K562 (cell line): Measurements from ENCODE around the gene DUSP28. TPM values are rescaled to one million over a fixed set of nuclear protein-coding genes. Genes with fewer than 3 reads are reported as not detected.

Source experiments
- BACH1 ChIP-seq: fragments of 200-800 bp; sonication (Bioruptor generic); IDR thresholded peaks from 2 replicates; pipeline ENCODE4 v1.6.1; 2016; ENCODE audit warnings: missing genetic modification characterization, missing compliant biosample characterization
- CAMTA2 ChIP-seq: fragments of 250-450 bp; sonication (Bioruptor Pico); conservative IDR thresholded peaks from 2 replicates; pipeline ENCODE4 v1.5.1; 2022
- CEBPG ChIP-seq, 3 experiments: fragments of 200-800 bp in 1 of 3; sonication (Bioruptor generic) in 1 of 3; sonication (generic) in 1 of 3; formaldehyde crosslinking in 1 of 3; IDR thresholded peaks in 2 of 3; conservative IDR thresholded peaks in 1 of 3; 2 replicates each; pipeline versions ENCODE4 v1.6.1 to v1.8.0; 2016 to 2022; ENCODE audit warnings: missing compliant biosample characterization in 2 of 3, missing genetic modification characterization in 2 of 3, mild to moderate bottlenecking in 1 of 3, missing genetic modification reagents in 1 of 3
- CREM ChIP-seq: IDR thresholded peaks from 2 replicates; pipeline ENCODE4 v1.6.1; 2014; ENCODE audit warnings: antibody characterized with exemption, low read depth
- CTCF ChIP-seq, 3 experiments: IDR thresholded peaks in 2 of 3; conservative IDR thresholded peaks in 1 of 3; 2 replicates each; pipeline ENCODE4 v1.5.1; 2011 to 2012; ENCODE audit warnings: low read length in 3 of 3, mild to moderate bottlenecking in 3 of 3, control low read depth in 2 of 3, improper control_type of control experiment in 1 of 3, inconsistent platforms in 1 of 3, low read depth in 1 of 3, mixed read lengths in 1 of 3, moderate library complexity in 1 of 3; ENCODE audit not compliant: insufficient read depth in 2 of 3
- ETV5 ChIP-seq: sonication (generic); formaldehyde crosslinking; IDR thresholded peaks from 2 replicates; pipeline ENCODE4 v1.4.0; 2020; ENCODE audit warnings: low read depth, mild to moderate bottlenecking, missing genetic modification reagents
- HDAC1 ChIP-seq, 2 experiments: fragments of 450-650 bp; IDR thresholded peaks; 2 replicates each; pipeline ENCODE4 v1.6.1; 2016 to 2017; ENCODE audit warnings: inconsistent platforms in 1 of 2, mild to moderate bottlenecking in 1 of 2, moderate library complexity in 1 of 2
- HMBOX1 ChIP-seq: sonication (generic); IDR thresholded peaks from 2 replicates; pipeline ENCODE4 v1.6.1; 2016
- MCM2 ChIP-seq: fragments of 450-650 bp; IDR thresholded peaks from 2 replicates; pipeline ENCODE4 v1.6.1; 2017; ENCODE audit warnings: low read depth, mild to moderate bottlenecking
- MED1 ChIP-seq: sonication (generic); formaldehyde crosslinking; IDR thresholded peaks from 2 replicates; pipeline ENCODE4 v1.8.1; 2023; ENCODE audit warnings: missing genetic modification reagents, borderline replicate concordance
- MEF2D ChIP-seq: conservative IDR thresholded peaks from 2 replicates; pipeline ENCODE4 v1.6.1; 2016; ENCODE audit warnings: low read depth, missing genetic modification characterization, missing compliant biosample characterization
- NFXL1 ChIP-seq: fragments of 450-650 bp; formaldehyde crosslinking; IDR thresholded peaks from 2 replicates; pipeline ENCODE4 v1.4.0; 2021; ENCODE audit warnings: mild to moderate bottlenecking
- SMAD4 ChIP-seq: fragments of 250-450 bp; sonication (Bioruptor Pico); conservative IDR thresholded peaks from 2 replicates; pipeline ENCODE4 v1.8.0; 2021; ENCODE audit warnings: inconsistent platforms, mild to moderate bottlenecking, moderate library complexity
- TARDBP ChIP-seq: fragments of 450-650 bp; IDR thresholded peaks from 2 replicates; pipeline ENCODE4 v1.6.1; 2016
- TEAD4 ChIP-seq, 2 experiments: sonication (generic) in 1 of 2; formaldehyde crosslinking in 1 of 2; IDR thresholded peaks; 2 replicates each; pipeline versions ENCODE4 v1.6.1 to v1.8.0; 2012 to 2022; ENCODE audit warnings: borderline replicate concordance in 1 of 2, inconsistent platforms in 1 of 2, low read length in 1 of 2, mild to moderate bottlenecking in 1 of 2, missing genetic modification reagents in 1 of 2
- XRCC4 ChIP-seq: IDR thresholded peaks from one replicate; pipeline ENCODE4 v1.6.1; 2011; ENCODE audit not compliant: insufficient read depth, insufficient read length; ENCODE audit errors: extremely low read depth
- ZNF263 ChIP-seq: sonication (generic); formaldehyde crosslinking; IDR thresholded peaks from 2 replicates; pipeline ENCODE4 v1.8.0; 2022; ENCODE audit warnings: mild to moderate bottlenecking, missing genetic modification reagents, borderline replicate concordance
- ZNF324 ChIP-seq: fragments of 250-450 bp; sonication (Bioruptor Pico); IDR thresholded peaks from 2 replicates; pipeline ENCODE4 v1.4.0; 2020; ENCODE audit warnings: mild to moderate bottlenecking
- ZNF431 ChIP-seq: sonication (generic); formaldehyde crosslinking; IDR thresholded peaks from 2 replicates; pipeline ENCODE4 v1.8.0; 2022; ENCODE audit warnings: mild to moderate bottlenecking, missing genetic modification reagents
- ZNF592 ChIP-seq: fragments of 450-650 bp; IDR thresholded peaks from 2 replicates; pipeline ENCODE4 v1.6.1; 2017; ENCODE audit warnings: antibody characterized with exemption, mild to moderate bottlenecking
- ZNF830 ChIP-seq: fragments of 250-450 bp; sonication (Bioruptor Pico); IDR thresholded peaks from 2 replicates; pipeline ENCODE4 v1.5.0; 2021; ENCODE audit warnings: mild to moderate bottlenecking
- polyA plus RNA-seq, 8 experiments: library from polyadenylated mRNA; depleted of rRNA in 4 of 8; stranded (reverse) in 5 of 8; unstranded in 3 of 8; fragments of >200 nt; fragmentation: Nextera tagmentation in 2 of 8; fragmentation: Illumina TruSeq in 1 of 8; extraction: Ambion mirVana in 2 of 8; extraction: Trizol in 1 of 8; gene quantifications; 2 replicates each; pipeline versions ENCODE4 v1.2.1 to v1.2.3, GENCODE V29; 2011 to 2014; ENCODE audit warnings: inconsistent platforms in 1 of 8, missing spikeins in 1 of 8
- total RNA-seq, 7 experiments: library from RNA; depleted of rRNA in 6 of 7; stranded (reverse); fragments of >200 nt in 6 of 7; fragmentation: Illumina TruSeq in 2 of 7; extraction: Trizol in 2 of 7; gene quantifications; 2 replicates each; pipeline versions ENCODE4 v1.2.1 to v1.2.3, GENCODE V29; 2011 to 2021; ENCODE audit warnings: low replicate concordance in 1 of 7

DUSP28 gene
- total and polyA plus RNA-seq, 9 of the 15 experiments (the other 6 are each of a cell fraction or from before 2014, with no cell fraction given): 2.8 to 8.1 (median 4.2) TPM

- TF ChIP-seq ZNF592: no peak
- TF ChIP-seq ETV5 (CRISPR knock-in tag): 0 out of 2 replicates have a peak, but pooled peaks have one; percentile 10
- TF ChIP-seq ZNF263: no peak
- TF ChIP-seq HMBOX1: no peak
- peak; percentile 37; the same call in 1 of the 2 replicates for TF ChIP-seq CREM
- no peak for TF ChIP-seq MCM2
- no peak for TF ChIP-seq SMAD4 (CRISPR knock-in tag)
- TF ChIP-seq ZNF431 (CRISPR knock-in tag): no peak
- TF ChIP-seq HDAC1 (IDR thresholded peaks at IDR 0.05): no peak
- peak; percentile 50 to 57 (median 56) for TF ChIP-seq CTCF (IDR thresholded peaks at IDR 0.05 in 2 of 3, conservative IDR thresholded peaks at IDR 0.05 in 1 of 3; ENCODE audit: insufficient read depth in 2 of 3, low read depth in 1 of 3, low read length in 3 of 3)
- TF ChIP-seq MEF2D (tag): peak; percentile 33; the same call in 1 of the 2 replicates
- TF ChIP-seq CAMTA2: no peak
- TF ChIP-seq NFXL1 (CRISPR knock-in tag): no peak
- no peak for TF ChIP-seq MED1 (CRISPR knock-in tag)
- no peak for TF ChIP-seq ZNF324
- no peak for TF ChIP-seq ZNF830 (CRISPR knock-in tag)
- TF ChIP-seq TARDBP: no peak
- no peak for TF ChIP-seq CEBPG (CRISPR knock-in tag; IDR thresholded peaks at IDR 0.05)
- 0 out of 4 replicates have a peak, but pooled peaks of 1 of the 2 experiments have one; percentile 56 for TF ChIP-seq CEBPG (tag; conservative IDR thresholded peaks at IDR 0.05 in 1 of 2, IDR thresholded peaks at IDR 0.05 in 1 of 2)
- TF ChIP-seq BACH1: peak; percentile 2; the same call in 1 of the 2 replicates
- TF ChIP-seq TEAD4 (IDR thresholded peaks at IDR 0.05; ENCODE audit: low read length): no peak
- TF ChIP-seq TEAD4 (CRISPR knock-in tag; IDR thresholded peaks at IDR 0.05; ENCODE audit: borderline replicate concordance): no peak
- no peak for TF ChIP-seq XRCC4
Observed at GRCh38 chr2:240564561-240565332, 4.6 kb downstream of the DUSP28 start (continued).
